GM23338 (cell line): Measurements from ENCODE around the gene EDEM1. TPM values are rescaled to one million over a fixed set of nuclear protein-coding genes. Genes with fewer than 3 reads are reported as not detected.
"Not testable (repeated sequence)": the region's sequence is repeated elsewhere in the genome, so short reads cannot be mapped to it uniquely, and the experiment has no call there.

Source experiments
- ATAC-seq: fragments of 200-7000 bp; cut with Tn5 transposase; 3 replicates; pipeline ENCODE4 v1.9.1; 2020
- DNase-seq: peaks from one replicate; pipeline ENCODE4 v3.0.0-alpha.2; 2015; ENCODE audit warnings: low spot score
- H2AFZ ChIP-seq: fragments of 200-600 bp; sonication (generic); 2 replicates; pipeline ENCODE4 v1.8.0; 2016; ENCODE audit warnings: antibody characterized with exemption, mild to moderate bottlenecking, moderate library complexity
- H3F3A ChIP-seq: fragments of 200-600 bp; sonication (generic); replicated peaks from 2 replicates; pipeline ENCODE4 v1.8.0; 2017; ENCODE audit warnings: antibody characterized with exemption, mixed run types, low read depth
- H3K27ac ChIP-seq: fragments of 200-600 bp; sonication (generic); 2 replicates; pipeline ENCODE4 v1.6.1; 2016; ENCODE audit warnings: low read depth
- H3K27me3 ChIP-seq: fragments of 200-600 bp; sonication (generic); 2 replicates; pipeline ENCODE4 v1.8.0; 2016; ENCODE audit warnings: mild to moderate bottlenecking, mixed run types, moderate library complexity; ENCODE audit not compliant: insufficient read depth
- H3K36me3 ChIP-seq: fragments of 200-600 bp; sonication (generic); 2 replicates; pipeline ENCODE4 v1.8.0; 2016; ENCODE audit warnings: mild to moderate bottlenecking; ENCODE audit not compliant: insufficient read depth
- H3K4me1 ChIP-seq: fragments of 200-600 bp; sonication (generic); 2 replicates; pipeline ENCODE4 v1.8.0; 2016; ENCODE audit warnings: mild to moderate bottlenecking, moderate library complexity; ENCODE audit not compliant: insufficient read depth
- H3K4me2 ChIP-seq: fragments of 200-600 bp; sonication (generic); 2 replicates; pipeline ENCODE4 v1.7.1; 2017; ENCODE audit warnings: mixed run types
- H3K4me3 ChIP-seq: fragments of 200-600 bp; sonication (generic); 2 replicates; pipeline ENCODE4 v1.6.1; 2016; ENCODE audit warnings: mixed run types
- H3K79me2 ChIP-seq: fragments of 200-600 bp; sonication (generic); replicated peaks from 2 replicates; pipeline ENCODE4 v1.8.0; 2017; ENCODE audit warnings: mild to moderate bottlenecking; ENCODE audit not compliant: insufficient read depth
- H3K9me2 ChIP-seq: fragments of 200-600 bp; sonication (generic); 2 replicates; pipeline ENCODE4 v1.8.0; 2017; ENCODE audit not compliant: insufficient read depth
- H4K20me1 ChIP-seq: fragments of 200-600 bp; sonication (generic); replicated peaks from 2 replicates; pipeline ENCODE4 v1.8.0; 2017; ENCODE audit warnings: mild to moderate bottlenecking; ENCODE audit not compliant: insufficient read depth
- H3K27ac Mint-ChIP-seq: 2 replicates; pipeline ENCODE4 v1.8.0; 2020; ENCODE audit warnings: inconsistent platforms, mild to moderate bottlenecking, moderate library complexity, mixed read lengths
- H3K27me3 Mint-ChIP-seq: 3 replicates; pipeline ENCODE4 v1.8.0; 2022; ENCODE audit warnings: low read depth, mild to moderate bottlenecking, moderate library complexity, mixed read lengths, inconsistent platforms; ENCODE audit not compliant: insufficient read depth, poor library complexity
- H3K36me3 Mint-ChIP-seq: 3 replicates; pipeline ENCODE4 v1.8.0; 2021; ENCODE audit warnings: low read depth, mild to moderate bottlenecking, inconsistent platforms, moderate library complexity, mixed read lengths
- H3K4me1 Mint-ChIP-seq: 3 replicates; pipeline ENCODE4 v1.8.0; 2020; ENCODE audit warnings: mild to moderate bottlenecking, inconsistent platforms, mixed read lengths
- H3K4me3 Mint-ChIP-seq: 3 replicates; pipeline ENCODE4 v1.8.0; 2021; ENCODE audit warnings: moderate library complexity, mild to moderate bottlenecking, inconsistent platforms, mixed read lengths
- H3K9me3 Mint-ChIP-seq: 3 replicates; pipeline ENCODE4 v1.8.0; 2020; ENCODE audit warnings: moderate library complexity, mild to moderate bottlenecking, inconsistent platforms, mixed read lengths
- CREB1 ChIP-seq: fragments of 250-450 bp; sonication (Bioruptor Pico); IDR thresholded peaks from 2 replicates; pipeline ENCODE4 v1.5.0; 2020; ENCODE audit warnings: low read depth, mild to moderate bottlenecking, moderate library complexity
- EZH2 ChIP-seq: fragments of 200-600 bp; sonication (generic); IDR thresholded peaks from one replicate; pipeline ENCODE4 v1.8.0; 2017; ENCODE audit warnings: antibody characterized with exemption, mild to moderate bottlenecking, low read depth; ENCODE audit not compliant: unreplicated experiment
- POLR2AphosphoS5 ChIP-seq: IDR thresholded peaks from 2 replicates; pipeline ENCODE4 v1.6.1; 2016; ENCODE audit warnings: antibody characterized with exemption, low read depth
- ZNF462 ChIP-seq: fragments of 250-450 bp; sonication (Bioruptor Pico); IDR thresholded peaks from 2 replicates; pipeline ENCODE4 v1.5.0; 2020; ENCODE audit warnings: mild to moderate bottlenecking, moderate library complexity
- polyA plus RNA-seq: library from polyadenylated mRNA; unstranded; fragments of >200 nt; fragmentation: Nextera tagmentation; extraction: Ambion mirVana; gene quantifications from 2 replicates; pipeline ENCODE4 v1.2.1, GENCODE V29; 2016
- total RNA-seq: library from RNA; depleted of rRNA; stranded (reverse); fragments of >200 nt; shearing (Covaris generic); gene quantifications from 2 replicates; pipeline ENCODE4 v1.2.3, GENCODE V29; 2014
- TF ChIP-seq, protein P1 (sequence below): IDR thresholded peaks from 2 replicates; pipeline ENCODE4 v1.6.1; 2016; ENCODE audit warnings: antibody characterized with exemption

EDEM1 gene
- total and polyA plus RNA-seq, 2 experiments from 2014 or later, result 2.2 to 36.7 TPM

GRCh38 chr3:5240740-5241139 is 53.2 kb downstream of the EDEM1 start:
- H3K27me3 ChIP-seq, result no peaks in the 10 kb centered on the region
- no peaks in the 10 kb centered on the region for H3K9me2 ChIP-seq
- Mint-ChIP-seq H3K9me3 (peaks cover 64% of the 10 kb centered on the region), H3K4me3 (no peak overlapping the region), H3K36me3 (peaks cover 6% of the 10 kb centered on the region; the same call in 2 of the 3 replicates), H3K27ac (no peak overlapping the region), H3K27me3 (no peaks in the 10 kb centered on the region), H3K4me1 (no peaks in the 10 kb centered on the region)
- TF ChIP-seq CREB1 (CRISPR knock-in tag) (no peak), EZH2 (no peak), POLR2AphosphoS5 (no peak), ZNF462 (CRISPR knock-in tag) (no peak)
- TF ChIP-seq, protein P1, sequence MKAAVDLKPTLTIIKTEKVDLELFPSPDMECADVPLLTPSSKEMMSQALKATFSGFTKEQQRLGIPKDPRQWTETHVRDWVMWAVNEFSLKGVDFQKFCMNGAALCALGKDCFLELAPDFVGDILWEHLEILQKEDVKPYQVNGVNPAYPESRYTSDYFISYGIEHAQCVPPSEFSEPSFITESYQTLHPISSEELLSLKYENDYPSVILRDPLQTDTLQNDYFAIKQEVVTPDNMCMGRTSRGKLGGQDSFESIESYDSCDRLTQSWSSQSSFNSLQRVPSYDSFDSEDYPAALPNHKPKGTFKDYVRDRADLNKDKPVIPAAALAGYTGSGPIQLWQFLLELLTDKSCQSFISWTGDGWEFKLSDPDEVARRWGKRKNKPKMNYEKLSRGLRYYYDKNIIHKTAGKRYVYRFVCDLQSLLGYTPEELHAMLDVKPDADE, result no peak
- no peaks in the 10 kb centered on the region for H3K36me3 ChIP-seq
- no peaks in the 10 kb centered on the region for H3K79me2 ChIP-seq
- no peaks in the 10 kb centered on the region for H3K4me1 ChIP-seq
- DNase-seq, result no peak
- H4K20me1 ChIP-seq, result no peaks in the 10 kb centered on the region
- ATAC-seq, result no peak
- no peaks in the 10 kb centered on the region for H3F3A ChIP-seq
- no peak overlapping the region for H3K4me2 ChIP-seq
- H3K4me3 ChIP-seq, result no peak overlapping the region
- H2AFZ ChIP-seq, result no peak overlapping the region
- no peak overlapping the region for H3K27ac ChIP-seq

- H3K4me2 ChIP-seq, DNase-seq, H3F3A ChIP-seq, H3K4me1 Mint-ChIP-seq, H4K20me1 ChIP-seq, H3K27ac Mint-ChIP-seq, H3K27me3 Mint-ChIP-seq, H3K27ac ChIP-seq, ATAC-seq, H3K9me2 ChIP-seq, H3K4me3 ChIP-seq, H3K4me3 Mint-ChIP-seq, H3K36me3 Mint-ChIP-seq, H3K4me1 ChIP-seq, H2AFZ ChIP-seq, H3K36me3 ChIP-seq, H3K27me3 ChIP-seq, H3K79me2 ChIP-seq: not testable (repeated sequence)
- peaks cover 67% of the 10 kb centered on the region for H3K9me3 Mint-ChIP-seq
Observed at GRCh38 chr3:5242785-5243184, 55.3 kb downstream of the EDEM1 start.
